Suprapubic skin (tissue), 3 donors: ENCODE data around the gene DUOX2.

Experiments
- CTCF ChIP-seq, 2 donors: fragments of 200-600 bp in 1 of 2; fragments of 450-650 bp in 1 of 2; sonication (generic) in 1 of 2; IDR thresholded peaks; one replicate each; pipeline ENCODE4 v1.5.1; 2016 to 2019; ENCODE audit warnings: antibody characterized with exemption in 2 of 2, mild to moderate bottlenecking in 1 of 2, moderate library complexity in 1 of 2
- POLR2A ChIP-seq, 2 donors: fragments of 450-650 bp; IDR thresholded peaks; one replicate each; pipeline ENCODE4 v1.6.1; 2017; ENCODE audit warnings: antibody characterized with exemption in 2 of 2, mild to moderate bottlenecking in 2 of 2, moderate library complexity in 2 of 2

- no peak for TF ChIP-seq POLR2A (IDR thresholded peaks at IDR 0.05)
- TF ChIP-seq CTCF (IDR thresholded peaks at IDR 0.05), result no peak
These were observed 8.4 kb downstream of the DUOX2 start for GRCh38 chr15:45105586-45105985.
